ENCODE results near the gene HOXA6.

The HOXA6 gene

DNA sequence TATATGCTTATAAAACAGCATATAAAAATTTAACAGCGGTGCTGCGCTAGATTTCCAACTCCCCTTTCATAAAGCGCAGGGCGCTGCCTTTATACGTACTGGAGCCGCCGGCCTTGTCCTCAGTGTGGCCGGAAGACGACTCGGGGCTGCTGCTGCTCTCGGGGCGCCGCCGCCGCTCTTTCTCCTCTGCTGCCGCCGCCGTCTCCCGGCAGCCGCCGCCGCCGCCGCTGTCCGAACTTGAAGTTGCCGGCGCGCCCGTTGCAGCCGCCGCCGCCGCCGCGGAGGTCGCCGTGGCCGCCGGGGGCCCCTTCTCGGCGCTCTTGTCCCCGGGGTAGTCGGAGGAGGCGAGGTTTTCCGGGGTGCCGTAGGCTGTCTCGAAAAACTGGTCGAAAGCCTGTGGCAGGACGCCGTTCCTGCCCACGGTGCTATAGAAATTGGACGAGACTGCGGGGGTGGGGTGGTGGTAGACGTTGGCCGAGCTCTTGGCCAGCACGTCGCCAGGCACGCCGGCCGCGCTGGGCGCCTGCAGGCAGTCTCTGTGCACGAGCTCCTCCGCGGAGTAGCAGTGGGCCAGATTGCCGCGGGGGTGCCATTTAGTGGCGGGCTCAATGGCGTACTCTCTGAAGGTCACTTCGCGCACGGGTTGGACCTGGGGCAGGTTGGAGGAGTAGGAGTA is 36.9 kb upstream of the HOXA6 start:
- DNase-seq = no peak

DNA sequence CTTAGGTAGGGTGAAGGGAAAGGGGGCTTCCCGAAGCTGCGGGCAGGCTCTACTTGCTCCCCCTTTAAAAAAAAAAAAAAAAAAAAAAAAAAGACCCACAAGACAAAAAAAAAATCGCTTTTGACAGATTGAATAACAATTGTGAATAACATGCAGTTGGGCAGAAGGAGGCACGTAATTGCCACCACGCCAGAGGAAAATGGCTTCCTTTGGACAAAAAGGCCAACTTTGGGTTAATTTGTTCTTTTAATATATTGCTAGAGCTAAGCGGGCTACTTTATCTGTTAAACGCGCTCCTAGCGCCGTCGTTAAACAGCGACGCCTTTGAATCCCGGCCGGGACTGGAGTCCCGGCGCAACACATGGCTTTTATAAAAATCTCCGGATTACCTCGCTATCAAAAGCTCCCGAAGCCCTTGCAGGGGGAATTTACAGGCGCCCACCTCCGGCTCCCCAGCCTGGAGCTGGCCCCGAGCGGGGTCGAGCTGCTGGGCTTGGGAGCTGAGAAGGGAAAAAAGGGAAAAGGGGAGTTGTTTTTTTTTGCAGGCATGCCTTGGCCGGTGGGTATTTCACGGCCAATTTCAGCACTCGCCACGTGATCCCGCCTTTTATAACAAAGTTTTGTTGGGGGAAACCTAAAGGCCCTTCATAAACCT is 36.2 kb upstream of the HOXA6 start:
- no peak for DNase-seq

DNA sequence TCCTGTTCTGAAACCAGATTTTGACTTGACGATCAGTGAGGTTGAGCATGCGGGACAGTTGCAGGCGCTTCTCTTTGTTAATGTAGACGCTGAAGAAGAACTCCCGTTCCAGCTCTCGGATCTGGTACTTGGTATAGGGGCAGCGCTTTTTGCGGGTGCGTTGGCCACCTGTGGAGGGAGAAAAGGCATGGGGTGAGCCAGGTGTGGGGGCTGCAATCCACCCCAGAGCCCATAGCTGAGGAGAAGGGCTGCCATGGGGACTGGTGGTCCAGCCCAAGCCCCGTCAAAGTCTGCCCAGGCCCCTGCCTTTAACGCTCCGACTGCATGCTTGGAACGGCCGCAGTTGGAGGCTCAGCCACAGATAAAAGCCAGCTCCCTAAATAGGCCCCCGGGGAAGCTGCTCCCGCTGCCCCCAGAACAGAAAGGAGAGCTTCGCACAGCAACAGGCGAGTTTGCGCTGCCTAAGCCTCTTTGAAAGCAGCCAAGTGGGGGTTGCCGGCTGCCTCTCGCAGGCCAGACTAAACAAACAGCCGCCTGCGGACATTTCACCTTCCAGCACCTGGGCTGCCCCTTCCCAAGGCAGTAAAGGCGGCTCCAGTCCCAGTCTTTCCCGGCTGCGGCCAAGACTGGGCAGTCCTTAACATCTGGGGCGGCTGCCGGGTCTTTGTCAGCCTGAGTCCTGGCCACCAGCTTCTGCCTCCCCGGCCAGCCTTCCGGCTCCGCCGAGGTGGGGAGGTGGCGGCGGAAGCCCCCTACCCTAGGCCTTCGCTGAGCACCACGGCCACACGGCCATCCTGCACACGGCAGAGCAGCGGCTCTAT is 35.5 kb upstream of the HOXA6 start:
- no peak for DNase-seq

DNA sequence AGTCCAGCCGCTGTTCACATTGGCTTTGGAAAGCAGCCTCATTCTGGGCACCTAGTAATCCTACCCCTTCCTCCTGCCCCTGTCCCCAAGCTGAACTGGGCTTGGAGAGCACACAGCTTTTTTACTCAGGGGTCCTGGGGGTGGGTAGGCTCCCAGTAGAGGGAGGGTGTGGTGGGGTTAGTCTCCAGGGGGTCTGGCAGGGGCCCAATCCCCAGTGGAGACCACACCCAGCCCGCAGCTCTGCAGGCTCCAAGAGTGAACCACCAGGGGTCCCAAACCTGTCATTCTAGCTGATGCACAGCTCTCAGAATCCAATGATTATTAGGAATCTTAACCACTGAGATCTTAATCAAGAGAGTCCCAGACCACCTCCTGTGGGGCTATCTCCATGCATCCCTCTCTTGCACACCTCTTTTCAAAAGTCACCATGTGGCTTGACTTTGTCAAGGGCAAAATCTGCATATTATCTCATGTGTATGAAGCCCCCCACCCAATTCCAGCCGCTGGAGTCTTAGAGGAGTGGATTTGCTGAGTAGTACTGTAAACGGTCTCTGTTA is 34.8 kb upstream of the HOXA6 start:
- no peak for DNase-seq

DNA sequence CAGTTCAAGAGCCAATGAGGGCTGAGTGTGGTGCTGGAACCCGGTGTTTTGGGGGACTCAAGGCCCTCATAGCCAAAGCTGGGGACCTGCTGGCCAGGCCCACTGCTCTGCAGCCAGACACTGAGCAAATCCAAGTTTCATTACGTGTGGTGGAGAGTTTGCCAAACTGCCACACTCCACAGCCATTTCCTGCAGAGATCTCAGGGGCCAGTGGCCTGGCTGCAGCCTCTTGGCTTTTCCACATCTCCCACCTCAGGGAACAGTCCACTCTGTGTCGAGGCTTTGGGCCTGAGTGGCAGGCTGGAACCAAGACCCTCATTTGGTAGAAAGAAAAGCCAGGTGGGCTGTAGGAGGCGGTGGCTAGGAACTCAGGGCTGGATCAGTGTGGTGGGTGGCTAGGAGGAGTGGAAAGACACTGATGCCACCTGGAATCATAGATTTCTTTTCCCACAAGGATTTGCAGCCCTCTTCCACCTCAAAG is 34.3 kb upstream of the HOXA6 start:
- DNase-seq = no peak

DNA sequence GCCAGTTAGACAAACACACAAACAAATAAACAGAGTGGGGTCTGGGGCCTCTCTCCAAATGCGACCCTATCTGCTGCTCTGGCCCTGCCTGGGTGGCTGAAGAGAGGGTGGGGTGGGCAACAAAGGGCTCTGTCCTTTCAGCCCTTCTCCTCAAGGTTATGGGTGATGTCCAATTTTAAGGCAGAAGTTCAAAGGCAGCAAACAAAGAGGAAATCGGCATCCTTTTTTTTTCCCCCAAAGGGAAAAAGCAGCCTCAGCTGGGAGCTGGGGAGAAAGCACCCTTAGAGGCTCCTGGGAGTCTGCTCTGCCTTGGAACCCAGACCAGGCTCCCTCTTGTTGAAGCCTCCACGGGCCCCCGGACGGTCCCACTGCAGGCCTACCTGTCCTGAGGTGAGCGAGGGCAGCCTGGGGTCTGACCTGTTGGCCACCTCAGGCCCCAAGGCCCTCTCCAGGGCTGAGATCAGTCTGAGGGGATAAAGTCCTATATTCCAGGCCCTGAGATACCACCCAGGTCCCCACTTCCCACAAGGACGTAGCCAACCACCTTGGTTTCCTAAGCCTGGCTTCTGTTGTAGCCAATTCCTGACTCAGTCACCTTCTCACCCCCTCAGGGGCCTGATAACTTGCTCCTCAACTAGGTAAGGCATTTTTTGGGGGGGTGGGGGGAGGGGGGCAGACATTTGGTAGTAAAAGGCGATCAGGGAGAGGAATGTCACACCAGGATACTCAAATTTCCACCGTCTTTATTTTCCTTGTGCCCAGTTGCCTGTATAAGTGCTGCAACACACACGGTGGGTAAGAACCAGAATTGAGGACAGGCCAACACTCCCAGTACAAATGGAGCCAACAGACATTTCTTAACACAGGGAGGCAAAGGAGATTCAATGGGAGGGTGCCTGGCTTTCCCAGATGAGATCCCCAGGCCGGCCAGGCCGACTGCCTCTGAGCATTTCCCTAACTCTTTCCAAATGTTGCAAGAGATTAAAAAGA is 33.2 kb upstream of the HOXA6 start:
- no peak for DNase-seq

DNA sequence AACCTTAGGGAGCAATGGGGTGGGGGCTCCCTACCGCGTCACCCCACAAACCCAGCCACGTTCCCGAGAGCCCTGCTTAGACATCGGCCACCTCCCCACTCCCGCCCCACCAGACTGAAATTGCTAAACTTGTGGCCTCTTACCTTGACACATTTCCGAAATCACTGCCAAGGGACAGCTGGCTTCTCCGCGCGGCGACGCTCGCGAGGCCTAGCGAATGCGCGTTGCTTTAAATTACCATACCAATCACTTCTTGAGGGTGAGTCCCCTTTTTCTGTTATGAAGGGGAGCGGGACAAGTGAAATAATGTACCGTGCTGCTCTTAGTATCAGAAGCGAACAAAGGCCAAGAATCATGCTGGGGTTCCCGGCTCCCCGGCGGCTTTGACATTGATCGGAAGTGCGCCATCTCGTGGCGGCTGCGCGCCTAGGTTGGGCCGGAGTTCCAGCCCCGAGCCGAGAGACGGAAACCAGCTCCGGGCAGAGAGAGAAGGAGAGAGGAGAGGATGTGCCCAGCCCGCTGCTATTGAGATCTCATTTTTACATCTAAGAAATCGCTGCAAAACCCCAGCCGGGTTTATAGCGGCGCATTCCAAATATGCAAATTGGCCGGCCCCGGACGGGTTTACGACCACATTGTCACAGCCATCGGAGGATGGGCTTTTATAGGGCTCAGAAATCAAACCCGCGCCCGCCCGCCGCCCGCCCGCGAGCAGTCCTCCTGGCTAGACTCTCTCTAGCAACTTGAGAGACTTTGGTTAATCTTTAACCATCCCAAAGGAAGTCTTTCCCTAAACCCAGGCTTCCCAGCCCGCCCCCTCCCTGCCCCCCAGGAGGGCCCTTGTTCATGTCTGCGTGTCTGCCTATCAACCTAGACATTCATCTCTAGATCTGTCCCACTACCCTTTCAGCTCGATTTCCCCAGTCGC is 32.2 kb upstream of the HOXA6 start:
- DNase-seq = no peak

DNA sequence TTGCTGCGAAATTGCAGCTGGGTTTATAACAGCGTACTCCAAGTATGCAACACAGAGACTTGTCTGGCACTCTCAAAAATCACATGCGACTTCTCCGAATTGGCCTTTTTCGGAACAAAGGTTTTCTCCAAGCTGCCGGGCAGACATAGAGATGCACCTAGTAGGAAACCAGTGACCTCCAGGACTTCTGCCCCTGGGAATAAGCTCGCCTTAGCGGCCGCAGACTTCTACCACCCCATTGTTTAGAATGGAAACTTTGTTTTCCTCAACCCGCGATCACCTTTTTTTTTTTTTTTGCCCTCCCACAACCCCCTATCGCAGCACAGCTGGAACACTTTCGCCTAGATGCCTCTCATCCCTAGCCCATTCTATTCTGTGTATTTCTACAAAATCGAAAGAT is 31.5 kb upstream of the HOXA6 start:
- DNase-seq = no peak

DNA sequence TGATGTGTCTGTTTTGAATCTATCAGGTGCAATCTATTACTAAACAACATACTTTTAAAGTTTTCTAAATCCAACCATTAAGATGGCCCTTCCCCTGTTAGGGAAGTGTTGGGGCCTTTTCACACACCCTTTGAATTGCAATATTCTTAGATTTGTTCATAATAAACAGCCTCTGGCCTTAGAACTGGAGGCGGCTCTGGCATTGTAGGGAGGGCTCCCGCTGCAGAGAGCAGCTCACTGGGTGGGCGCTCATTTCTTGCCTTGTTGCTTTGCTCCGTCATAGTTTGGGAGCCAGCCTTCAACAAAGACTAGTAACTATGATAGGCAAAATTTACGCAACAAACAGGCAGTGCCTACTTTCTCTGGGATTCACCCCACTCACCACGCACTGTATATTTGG is 30.8 kb upstream of the HOXA6 start:
- no peak for DNase-seq

DNA sequence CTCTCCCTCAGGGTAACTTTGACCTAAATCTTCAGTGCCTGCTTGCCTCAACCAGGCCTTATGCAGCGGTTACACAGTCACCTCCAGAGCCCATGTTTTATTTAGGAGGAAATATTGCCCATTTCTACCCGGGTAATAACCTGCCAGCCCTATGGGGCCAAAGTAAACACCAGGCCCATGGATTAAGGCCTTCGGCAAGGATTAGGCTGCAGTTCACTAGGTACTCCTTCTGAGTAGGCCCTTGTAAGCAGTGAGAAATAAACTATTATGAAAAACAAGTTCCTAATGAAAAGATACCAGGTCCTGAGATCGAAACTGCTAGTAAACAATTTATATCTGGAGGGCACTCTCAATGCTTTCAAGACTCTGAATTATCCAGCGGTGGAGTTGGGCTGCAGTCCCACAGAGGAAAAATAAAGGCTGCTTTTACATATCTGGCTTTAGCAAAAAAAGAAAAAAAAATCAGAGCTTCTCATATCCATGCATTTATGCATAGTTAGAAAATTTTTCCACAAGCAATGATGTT is 30.3 kb upstream of the HOXA6 start:
- DNase-seq = no peak

DNA sequence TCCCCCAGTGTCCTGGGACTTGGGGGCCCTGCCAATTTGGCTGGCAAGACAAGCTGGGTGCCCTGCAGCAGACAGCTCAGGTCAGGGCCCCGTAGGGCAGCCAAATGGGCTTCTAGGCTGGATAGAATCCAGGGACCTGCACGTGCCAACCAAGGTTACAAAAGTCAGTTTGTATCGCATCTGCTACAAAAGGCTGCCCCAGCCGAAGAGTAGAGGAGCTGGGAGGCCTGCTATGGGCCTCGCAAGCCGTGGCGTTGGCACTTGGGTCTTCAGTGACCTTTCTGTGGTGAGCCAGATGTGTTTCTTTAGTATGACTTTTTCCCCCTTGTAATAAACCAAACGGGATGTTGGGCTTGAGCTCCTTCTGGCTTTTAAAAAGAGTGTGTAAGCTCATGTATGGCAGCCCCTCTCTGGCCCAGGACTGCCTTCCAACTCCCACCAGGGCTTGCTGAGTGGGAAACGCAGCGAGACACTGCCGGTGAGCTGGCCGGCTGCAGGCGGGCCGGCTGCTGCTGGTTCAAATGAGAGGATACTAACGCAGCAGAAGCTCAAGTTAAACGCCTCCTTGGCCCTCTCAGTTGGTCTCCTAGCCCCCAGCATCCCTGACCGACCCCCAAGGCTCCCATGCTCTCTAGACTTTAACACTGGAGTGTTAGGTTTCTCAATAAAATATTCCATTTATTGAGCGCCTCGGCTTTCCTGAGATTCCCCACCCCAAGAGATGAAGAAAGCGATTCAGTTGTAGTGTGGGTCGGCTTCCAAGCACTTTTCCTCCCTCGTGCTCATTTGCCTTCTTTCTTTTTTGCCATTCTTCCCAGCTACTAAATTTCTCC is 29.6 kb upstream of the HOXA6 start:
- no peak for DNase-seq

DNA sequence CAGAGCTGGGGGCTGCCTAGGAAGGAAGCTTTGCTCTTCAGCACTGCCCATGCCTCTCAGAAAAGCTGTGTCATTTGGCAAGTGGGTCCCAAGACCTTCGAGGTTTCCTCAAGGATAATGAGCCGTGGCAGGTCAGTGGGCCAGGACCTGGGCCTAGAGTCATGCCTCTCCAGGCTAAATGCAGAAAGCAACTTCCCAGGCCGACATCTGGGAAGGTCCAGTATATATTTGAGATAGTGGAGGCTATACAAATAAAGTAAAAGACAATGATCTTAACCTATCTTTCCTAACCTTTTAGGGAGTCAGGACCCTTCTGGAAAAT is 28.9 kb upstream of the HOXA6 start:
- no peak for DNase-seq

DNA sequence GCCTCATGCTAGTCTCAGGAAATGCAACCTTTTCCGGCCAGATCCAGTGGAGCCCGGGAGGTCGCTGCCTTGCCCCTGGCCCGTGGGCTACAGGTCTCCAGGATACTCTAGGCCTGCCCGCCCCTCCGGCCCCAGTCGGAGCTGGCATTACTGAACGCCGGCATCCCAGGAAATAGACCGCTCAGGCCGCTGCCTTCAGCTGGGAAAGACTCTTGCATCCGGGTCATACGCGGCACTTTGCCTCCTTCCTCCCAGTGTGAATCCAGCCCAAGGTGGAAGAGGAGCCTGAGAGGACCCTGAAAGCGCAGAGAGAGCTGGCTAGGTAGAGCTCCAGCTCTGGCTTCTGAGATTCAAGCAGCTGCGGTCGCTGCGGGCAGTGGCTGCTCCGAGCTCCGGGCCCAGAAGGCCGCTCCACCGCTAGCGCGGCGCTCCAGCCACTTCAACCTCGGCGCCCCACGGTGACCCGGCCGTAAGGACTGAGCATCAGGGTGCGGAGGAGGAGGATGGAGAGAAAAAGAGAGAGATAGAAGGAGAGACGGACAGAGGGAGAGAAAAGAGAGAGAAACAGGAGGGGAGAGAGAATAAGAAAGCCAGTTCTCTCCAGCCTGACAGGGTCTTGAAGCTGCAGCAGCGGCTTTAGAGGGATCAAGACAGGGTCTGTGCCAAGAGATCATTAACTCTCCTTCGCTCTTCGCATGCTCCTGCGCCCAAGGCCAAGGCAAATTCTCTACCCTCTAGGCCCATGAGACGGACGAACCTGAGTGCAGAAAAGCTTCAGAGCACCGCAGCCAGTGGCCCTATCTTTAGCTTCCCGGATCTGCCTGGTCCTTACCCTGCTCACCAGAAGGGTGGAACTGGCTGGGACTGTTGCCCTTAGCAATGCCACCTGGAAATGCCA is 28.3 kb upstream of the HOXA6 start:
- DNase-seq = no peak

DNA sequence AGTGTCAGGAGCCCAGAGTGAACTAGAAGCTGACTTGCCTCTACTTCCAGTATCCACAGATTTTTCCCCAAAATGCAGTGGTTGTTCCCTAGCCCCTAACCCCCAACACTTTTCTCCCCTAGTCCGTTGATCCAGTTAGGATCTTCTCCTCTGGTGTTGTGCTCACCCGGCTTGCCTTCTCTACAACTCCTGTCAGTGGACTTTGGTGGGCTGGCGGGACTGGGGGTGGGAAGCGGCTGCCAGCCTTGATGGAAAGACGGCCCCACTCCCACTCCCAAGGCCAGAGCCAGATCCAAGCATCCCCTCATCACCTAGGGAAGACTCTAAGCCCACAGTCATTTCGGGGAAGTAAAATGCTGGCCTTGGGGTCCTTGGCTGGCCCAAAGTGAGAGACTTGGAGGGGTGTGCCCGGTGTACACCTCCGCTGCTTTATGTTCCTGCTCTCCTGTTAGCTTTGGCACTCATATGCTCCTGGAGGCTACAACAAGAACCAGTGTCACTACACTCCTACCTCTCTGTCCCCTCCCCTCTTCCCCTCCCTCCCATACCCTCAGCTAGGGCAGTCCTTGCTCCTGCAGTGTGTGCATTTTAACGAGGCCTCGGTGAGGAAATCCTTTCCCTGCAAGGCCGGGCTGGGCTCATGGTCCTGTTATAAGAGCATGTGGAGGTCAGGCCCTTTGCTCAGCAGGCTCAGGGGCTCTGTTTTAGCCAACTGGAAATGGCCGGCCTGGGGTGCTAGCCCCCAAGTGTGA is 27.5 kb upstream of the HOXA6 start:
- DNase-seq = no peak

DNA sequence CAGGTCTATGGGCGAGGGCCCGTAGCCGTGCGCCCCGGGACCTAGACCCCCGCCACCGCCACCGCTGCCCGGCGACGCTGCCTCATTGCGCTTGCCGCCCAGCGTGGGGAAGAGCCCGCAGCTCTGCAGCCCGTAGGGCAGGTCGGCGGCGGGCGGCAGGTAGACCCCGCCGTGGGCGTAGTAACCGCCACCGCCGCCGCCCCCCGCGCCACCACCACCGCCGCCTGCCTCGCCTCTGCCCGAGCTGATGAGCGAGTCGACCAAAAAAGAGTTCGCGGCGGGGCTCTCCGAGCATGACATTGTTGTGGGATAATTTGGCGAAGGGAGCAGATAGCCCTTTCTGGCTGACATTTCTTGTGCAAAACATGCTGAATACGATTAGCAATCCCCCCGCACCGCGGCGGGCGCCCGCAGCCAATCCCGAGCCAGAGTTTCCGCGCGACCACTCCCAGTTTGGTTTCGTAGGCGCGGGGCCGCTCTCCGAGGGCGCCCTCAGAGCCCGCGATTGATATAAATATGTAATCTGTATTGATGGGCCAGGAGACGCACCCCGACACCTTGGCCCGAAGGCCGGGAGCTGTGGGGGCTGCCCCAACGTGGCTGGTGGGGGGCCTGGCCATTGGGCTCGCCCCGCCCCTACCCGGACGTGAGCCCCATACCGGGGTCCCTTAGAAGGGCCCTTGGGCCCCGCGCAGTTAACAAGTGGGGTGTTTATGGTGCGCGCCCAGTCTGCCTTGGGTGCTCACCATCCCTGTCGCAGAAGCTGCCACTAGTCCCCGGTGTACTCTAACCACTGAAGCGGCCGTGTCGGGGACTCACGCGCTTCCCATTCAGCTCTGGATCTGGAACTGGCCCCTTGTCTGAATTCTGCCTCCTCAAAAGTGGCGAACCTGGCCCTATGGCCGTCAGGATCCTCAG is 26.6 kb upstream of the HOXA6 start, which contains the start of gene HOXA10:
TSS of gene HOXA10 (minus strand) at position 365 of the 918 bp plus-strand sequence. CDS start at position 351, 14 bp downstream.
- no peak for DNase-seq

DNA sequence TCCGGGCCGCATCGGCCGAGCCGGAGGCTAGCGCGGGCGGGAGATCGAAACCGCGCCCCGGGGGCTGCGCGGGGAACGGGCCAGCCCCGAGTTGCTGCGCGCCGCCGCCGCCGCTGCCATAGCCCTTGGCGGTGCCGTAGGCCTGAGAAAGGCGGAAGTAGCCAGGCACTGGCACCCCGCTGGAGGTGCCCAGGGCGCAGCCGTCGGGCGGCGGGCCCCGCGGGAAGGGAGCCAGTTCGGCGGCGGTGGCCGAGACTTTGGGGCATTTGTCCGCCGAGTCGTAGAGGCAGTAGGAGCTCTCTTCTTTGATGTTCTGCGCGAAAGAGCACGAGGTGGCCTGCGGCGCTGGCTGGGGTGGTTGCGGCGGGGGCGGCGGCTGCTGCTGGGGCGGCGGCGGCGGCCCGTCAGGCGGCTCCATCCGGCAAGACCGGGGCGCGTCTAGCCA is 26.0 kb upstream of the HOXA6 start:
- no peak for DNase-seq
